DMS153 treated with DMSO at 0.1 percent for 48 hours (cell line): ENCODE measurements around the gene MYO10.
"Not testable (repeated sequence)": the region's sequence is repeated elsewhere in the genome, so short reads cannot be mapped to it uniquely, and the experiment has no call there.

ENCODE experiments used
- DNase-seq: peaks from one replicate; lab custom pipeline; 2025; ENCODE audit not compliant: unreplicated experiment; lab: John Stamatoyannopoulos, UW

Gene MYO10

DNA sequence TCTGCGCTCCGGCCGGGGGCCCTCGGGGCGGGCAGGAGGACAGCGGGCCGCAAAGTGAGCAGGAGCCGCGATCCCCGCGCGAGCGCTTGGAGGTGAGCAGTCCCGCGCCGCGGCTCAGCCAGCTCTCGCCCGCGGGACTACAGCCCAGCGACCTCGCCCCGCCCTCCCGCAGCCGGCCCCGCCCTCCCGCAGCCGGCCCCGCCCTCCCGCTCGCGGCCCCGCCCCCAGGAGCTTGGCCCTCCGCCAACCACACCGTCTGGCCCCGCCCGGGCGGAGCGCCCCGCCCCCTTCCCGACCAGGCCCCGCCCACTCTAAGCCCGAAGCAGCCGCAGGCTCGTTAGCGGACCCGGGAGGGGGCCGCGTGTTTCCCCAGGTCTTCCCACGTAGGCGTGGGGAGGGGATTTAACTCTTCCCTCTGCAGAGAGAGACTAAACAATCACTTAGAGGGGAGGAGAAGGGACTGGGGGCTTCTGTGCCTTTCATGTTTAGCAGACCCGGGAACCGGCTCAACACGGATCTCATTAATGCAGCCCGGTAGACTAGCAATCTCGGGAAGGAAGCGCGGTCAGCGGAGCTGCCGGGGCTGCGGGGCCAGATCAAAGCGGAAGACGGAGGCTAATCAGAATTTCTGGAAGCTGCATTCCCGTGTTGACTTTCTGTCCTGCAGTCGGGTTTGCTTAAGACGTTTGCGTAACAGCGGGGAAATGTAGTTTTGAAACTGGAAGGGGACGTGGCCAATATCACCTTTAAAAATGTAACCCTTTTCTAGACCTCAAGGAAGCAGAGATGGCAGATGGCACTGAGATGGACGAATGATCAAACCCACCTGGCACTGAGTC is at the start of gene MYO10:
TSS of gene MYO10 (minus strand) at position 139 of the 839 bp plus-strand sequence. CDS start 480 bp downstream, outside the sequence.
- peak; percentile 89 for DNase-seq

DNA sequence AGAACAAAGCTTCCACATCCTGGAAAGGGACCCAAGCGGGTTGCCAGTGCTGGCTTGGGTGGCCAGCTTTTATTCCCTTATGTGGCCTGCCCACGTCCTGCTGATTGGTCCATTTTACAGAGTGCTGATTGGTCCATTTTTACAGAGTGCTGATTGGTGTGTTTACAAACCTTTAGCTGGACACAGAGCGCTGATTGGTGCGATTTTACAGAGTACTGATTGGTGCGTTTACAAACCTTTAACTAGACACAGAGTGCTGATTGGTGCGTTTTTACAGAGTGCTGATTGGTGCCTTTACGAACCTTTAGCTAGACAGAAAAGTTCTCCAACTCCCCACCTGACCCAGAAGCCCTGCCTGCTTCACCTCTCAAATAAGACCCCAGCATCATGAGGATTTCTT is 49.2 kb upstream of the MYO10 start:
- DNase-seq = not testable (repeated sequence)

GRCh38 chr5:16983972-16984371 is 47.9 kb upstream of the MYO10 start:
- DNase-seq = no peak

- DNase-seq = no peak
Measured at GRCh38 chr5:16983022-16983639, 47.0 kb upstream of the MYO10 start.

GRCh38 chr5:16981700-16982099 is 45.6 kb upstream of the MYO10 start:
- DNase-seq = no peak

- no peak for DNase-seq
Measured at GRCh38 chr5:16980983-16981382, 44.9 kb upstream of the MYO10 start.

DNA sequence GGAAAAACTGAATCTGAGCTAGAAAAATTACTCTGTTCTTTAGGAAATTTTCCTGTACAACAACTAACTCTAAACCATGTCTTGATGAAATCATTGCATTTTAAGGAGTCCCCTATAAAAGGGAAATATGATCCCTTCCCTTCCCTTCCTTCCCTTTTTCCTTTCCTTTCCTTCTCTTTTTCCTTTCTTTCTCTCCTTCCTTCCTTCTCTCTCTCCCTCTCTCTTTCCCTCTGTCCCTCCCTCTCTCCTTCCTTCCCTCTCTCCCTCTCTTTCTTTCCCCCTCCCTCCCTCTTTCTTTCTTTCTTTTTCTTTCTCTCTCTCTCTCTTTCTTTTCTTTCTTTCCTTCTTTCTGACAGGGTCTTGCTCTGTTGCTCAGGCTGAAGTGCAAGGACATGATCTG is 42.2 kb upstream of the MYO10 start:
- no peak for DNase-seq

DNA sequence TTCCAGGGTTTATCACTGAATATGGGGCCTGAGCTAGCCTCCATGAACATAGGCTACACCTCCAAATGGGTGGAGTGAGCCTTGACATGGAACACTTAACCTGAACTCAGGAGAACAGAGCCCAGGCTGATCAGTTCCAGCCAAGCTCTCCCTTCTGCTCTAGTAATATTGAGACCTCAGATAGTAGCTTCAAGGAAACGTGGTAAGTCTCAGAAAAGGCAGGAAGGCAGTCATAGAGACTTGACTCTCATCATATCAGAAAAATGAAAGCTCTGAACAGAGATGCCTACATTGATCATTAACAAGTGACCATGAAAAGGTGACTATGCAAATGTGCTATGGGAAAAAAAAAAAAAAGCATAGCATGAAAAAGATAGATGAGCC is 40.5 kb upstream of the MYO10 start:
- DNase-seq = no peak

DNA sequence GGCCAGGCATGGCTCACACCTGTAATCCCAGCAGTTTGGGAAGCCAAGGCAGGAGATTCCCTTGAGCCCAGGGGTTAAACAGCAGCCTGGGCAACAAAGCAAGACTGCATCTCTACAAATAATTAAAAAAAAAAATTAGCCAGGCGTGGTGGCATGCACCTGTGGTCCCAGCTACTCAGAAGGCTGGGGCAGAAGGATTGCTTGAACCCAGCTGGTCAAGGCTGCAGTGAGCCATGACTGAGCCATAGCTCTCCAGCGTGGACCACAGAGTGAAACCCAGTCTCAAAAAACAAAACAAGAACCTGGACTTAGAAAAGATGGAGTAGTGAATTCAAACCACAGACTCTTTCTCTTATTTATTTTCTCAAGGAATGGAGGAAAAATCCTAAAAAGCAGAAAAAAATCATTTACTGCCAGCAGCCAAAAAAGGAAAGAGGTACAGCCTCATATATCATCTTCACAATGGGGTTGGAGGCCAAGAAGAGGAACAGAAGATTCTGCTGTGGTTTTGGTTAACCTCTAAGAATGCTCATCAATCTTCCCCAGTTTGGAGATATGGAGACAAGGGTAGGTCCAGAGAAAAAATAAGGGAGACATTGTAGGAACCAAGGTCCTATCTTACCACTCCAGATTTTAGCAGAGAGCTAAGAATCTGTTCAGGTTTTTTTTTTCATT is 40.0 kb upstream of the MYO10 start:
- DNase-seq = no peak

DNA sequence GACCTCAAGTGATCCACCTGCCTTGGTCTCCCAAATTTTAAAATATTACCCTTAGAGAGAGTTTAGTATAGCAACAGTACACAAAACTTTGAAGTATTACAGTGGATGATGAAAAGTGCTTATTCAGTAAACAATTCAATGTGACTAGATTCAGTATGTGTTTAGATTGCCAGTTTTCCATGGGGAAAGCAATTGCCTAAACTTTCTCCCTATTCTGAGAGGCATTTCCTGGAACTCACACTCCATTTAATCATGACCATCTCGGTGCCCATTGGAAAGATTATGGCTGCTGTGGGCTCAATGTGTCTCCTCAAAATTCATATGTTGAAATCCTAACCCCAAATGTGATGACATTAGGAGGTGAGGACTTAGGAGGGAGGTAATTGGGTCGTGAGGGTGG is 38.9 kb upstream of the MYO10 start:
- no peak for DNase-seq

GRCh38 chr5:16970826-16971225 is 34.7 kb upstream of the MYO10 start:
- no peak for DNase-seq

DNA sequence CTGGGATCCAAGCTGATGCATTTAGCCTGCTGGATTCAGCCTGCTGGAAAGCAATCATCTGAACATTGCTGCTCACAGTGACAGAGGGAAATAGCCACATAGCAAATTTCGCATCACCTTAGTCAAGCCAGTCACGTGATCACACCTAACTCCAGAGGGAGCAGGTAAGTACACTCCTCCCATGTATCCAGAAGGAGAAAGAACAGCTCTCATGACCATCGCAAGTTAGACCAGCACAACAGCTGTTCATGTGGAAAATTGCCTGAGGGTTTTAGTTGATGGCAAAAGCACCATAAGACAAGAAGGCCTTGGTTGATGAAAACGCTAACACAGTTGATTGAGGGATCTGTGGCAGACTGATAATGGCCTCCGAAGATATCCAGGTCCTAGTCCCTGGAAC is 34.2 kb upstream of the MYO10 start:
- no peak for DNase-seq

- no peak for DNase-seq
Measured at GRCh38 chr5:16965581-16965980, 29.5 kb upstream of the MYO10 start.

GRCh38 chr5:16963821-16964220 is 27.7 kb upstream of the MYO10 start:
- no peak for DNase-seq

DNA sequence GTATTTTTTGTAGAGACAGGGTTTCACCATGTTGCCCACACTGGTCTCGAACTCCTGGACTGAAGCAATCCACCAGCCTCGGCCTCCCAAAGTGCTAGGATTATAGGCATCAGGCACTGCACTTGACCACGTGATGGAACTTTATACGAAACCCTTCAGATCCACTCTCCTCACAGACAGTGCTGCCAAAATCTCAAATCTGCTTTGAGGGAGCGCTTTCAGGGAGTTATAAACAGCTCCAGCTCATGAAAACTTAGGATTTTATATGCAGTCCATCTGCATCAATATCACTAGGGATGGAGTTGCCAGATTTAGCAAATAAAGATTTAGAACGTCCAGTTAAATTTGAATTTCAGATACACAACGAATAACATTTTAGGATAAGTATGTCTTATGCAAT is 25.0 kb upstream of the MYO10 start:
- no peak for DNase-seq

- no peak for DNase-seq
Measured at GRCh38 chr5:16957304-16958196, 21.5 kb upstream of the MYO10 start.

- DNase-seq = no peak
Measured at GRCh38 chr5:16953729-16954128, 17.6 kb upstream of the MYO10 start.

DNA sequence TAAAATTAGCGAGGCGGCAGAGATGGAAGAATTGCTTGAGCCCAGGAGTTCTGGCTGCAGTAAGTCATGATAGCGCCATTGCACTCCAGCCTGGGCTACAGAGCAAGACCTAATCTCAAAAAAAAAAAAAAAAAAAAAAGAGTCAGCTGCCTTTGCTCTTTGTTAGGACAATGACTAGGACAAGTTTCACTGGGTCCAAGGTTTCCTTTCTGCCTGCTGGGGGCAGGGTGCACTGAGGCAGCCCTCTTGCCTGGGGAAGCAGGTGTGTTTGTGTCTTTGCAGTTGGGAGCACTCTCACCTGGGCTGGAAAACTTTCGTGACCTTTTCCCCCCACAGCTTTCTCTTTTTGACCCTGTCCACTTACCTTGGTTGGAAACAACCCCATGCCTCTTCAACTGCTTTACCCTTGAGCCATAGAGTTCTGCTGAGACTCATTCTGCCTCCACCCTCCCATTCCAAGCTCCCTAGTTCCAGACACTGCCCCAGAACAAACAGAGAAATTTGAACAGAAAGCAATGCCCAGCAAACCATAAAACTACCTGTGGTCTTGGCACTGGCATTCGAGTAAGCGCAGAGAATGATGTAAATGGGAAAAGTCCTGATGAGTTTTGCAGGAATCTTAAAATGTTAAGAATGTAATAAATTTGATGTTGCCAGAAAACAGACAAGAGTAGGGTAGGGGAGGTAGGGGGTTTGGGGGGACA is 17.0 kb upstream of the MYO10 start:
- no peak for DNase-seq

- no peak for DNase-seq
Measured at GRCh38 chr5:16946725-16947124, 10.6 kb upstream of the MYO10 start.

GRCh38 chr5:16944816-16945562 is 8.9 kb upstream of the MYO10 start:
- DNase-seq = no peak
